ENCODE data around the gene TMEM179.

DNA sequence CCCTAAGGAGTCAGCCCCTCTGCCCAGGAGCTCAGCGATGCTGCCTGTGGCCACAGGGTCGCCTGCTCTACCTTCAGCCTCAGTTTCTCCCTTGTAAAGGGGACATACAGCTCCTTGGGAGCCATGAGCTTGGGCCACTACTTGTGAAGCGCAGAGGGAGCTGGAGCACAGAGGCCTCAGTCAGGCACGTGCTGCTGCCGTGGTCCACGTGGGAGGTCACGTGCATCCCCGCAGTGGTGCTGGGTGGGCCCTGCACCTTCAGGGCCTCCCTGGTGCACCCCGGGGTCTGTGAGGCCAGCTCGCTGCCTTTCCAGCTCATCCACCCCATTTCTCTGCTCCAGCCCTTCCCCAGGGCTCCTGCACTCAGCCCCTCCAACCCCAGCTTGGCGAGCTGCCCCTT lies 36.0 kb downstream of the TMEM179 start:
- TF ChIP-seq, protein P1, sequence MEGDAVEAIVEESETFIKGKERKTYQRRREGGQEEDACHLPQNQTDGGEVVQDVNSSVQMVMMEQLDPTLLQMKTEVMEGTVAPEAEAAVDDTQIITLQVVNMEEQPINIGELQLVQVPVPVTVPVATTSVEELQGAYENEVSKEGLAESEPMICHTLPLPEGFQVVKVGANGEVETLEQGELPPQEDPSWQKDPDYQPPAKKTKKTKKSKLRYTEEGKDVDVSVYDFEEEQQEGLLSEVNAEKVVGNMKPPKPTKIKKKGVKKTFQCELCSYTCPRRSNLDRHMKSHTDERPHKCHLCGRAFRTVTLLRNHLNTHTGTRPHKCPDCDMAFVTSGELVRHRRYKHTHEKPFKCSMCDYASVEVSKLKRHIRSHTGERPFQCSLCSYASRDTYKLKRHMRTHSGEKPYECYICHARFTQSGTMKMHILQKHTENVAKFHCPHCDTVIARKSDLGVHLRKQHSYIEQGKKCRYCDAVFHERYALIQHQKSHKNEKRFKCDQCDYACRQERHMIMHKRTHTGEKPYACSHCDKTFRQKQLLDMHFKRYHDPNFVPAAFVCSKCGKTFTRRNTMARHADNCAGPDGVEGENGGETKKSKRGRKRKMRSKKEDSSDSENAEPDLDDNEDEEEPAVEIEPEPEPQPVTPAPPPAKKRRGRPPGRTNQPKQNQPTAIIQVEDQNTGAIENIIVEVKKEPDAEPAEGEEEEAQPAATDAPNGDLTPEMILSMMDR (IDR thresholded peaks at IDR 0.05; ENCODE audit: poor library complexity) = no peak
- TF ChIP-seq EZH2phosphoT487 (IDR thresholded peaks at IDR 0.05; ENCODE audit: low read depth, severe bottlenecking, unreplicated experiment) (no peak), EZH2 (IDR thresholded peaks at IDR 0.05; ENCODE audit: borderline replicate concordance) (no peak)
